Measurements from ENCODE around the gene ATRAID. TPM values are rescaled to one million over a fixed set of nuclear protein-coding genes. Genes with fewer than 3 reads are reported as not detected.

The ATRAID gene
- total RNA-seq, 1 donor from 2014 or later: 58.8 TPM

GRCh38 chr2:27222407-27222806, 10.6 kb downstream of the ATRAID start:
- H3K9me3 Mint-ChIP-seq (ENCODE audit: unreplicated experiment): no peaks in the 10 kb centered on the region
- no peak for TF ChIP-seq CTCF (IDR thresholded peaks at IDR 0.05; ENCODE audit: partially characterized antibody, unreplicated experiment)
- no peaks in the 10 kb centered on the region for H3K36me3 Mint-ChIP-seq (ENCODE audit: unreplicated experiment)
- peaks cover 9% of the 10 kb centered on the region for H3K27me3 Mint-ChIP-seq (ENCODE audit: unreplicated experiment)
- DNase-seq: no peak
- no peak overlapping the region for H3K27ac Mint-ChIP-seq (ENCODE audit: unreplicated experiment)
- peaks cover 5% of the 10 kb centered on the region for H3K4me1 Mint-ChIP-seq (ENCODE audit: low read depth, unreplicated experiment)
- no peak overlapping the region for H3K4me3 Mint-ChIP-seq (ENCODE audit: unreplicated experiment)

- no peaks in the 10 kb centered on the region for H3K36me3 Mint-ChIP-seq (ENCODE audit: unreplicated experiment)
- H3K27me3 Mint-ChIP-seq (ENCODE audit: unreplicated experiment): peaks cover 5% of the 10 kb centered on the region
- H3K27ac Mint-ChIP-seq (ENCODE audit: unreplicated experiment): no peak overlapping the region
- no peak for DNase-seq
- H3K9me3 Mint-ChIP-seq (ENCODE audit: unreplicated experiment): no peaks in the 10 kb centered on the region
- no peaks in the 10 kb centered on the region for H3K4me1 Mint-ChIP-seq (ENCODE audit: low read depth, unreplicated experiment)
- H3K4me3 Mint-ChIP-seq (ENCODE audit: unreplicated experiment): no peak overlapping the region
- no peak for TF ChIP-seq CTCF (IDR thresholded peaks at IDR 0.05; ENCODE audit: partially characterized antibody, unreplicated experiment)
Observed at GRCh38 chr2:27223416-27223815, 11.6 kb downstream of the ATRAID start.

GRCh38 chr2:27225526-27225925, 13.7 kb downstream of the ATRAID start:
- Mint-ChIP-seq H3K9me3 (ENCODE audit: unreplicated experiment) (no peaks in the 10 kb centered on the region), H3K4me1 (ENCODE audit: low read depth, unreplicated experiment) (no peaks in the 10 kb centered on the region), H3K36me3 (ENCODE audit: unreplicated experiment) (no peaks in the 10 kb centered on the region), H3K27ac (ENCODE audit: unreplicated experiment) (no peak overlapping the region), H3K27me3 (ENCODE audit: unreplicated experiment) (peaks cover 5% of the 10 kb centered on the region), H3K4me3 (ENCODE audit: unreplicated experiment) (no peak overlapping the region)
- no peak for TF ChIP-seq CTCF (IDR thresholded peaks at IDR 0.05; ENCODE audit: partially characterized antibody, unreplicated experiment)
- DNase-seq: no peak

GRCh38 chr2:27227501-27227900, 15.7 kb downstream of the ATRAID start:
- no peak for TF ChIP-seq CTCF (IDR thresholded peaks at IDR 0.05; ENCODE audit: partially characterized antibody, unreplicated experiment)
- no peak overlapping the region for H3K27ac Mint-ChIP-seq (ENCODE audit: unreplicated experiment)
- no peaks in the 10 kb centered on the region for H3K9me3 Mint-ChIP-seq (ENCODE audit: unreplicated experiment)
- no peaks in the 10 kb centered on the region for H3K4me1 Mint-ChIP-seq (ENCODE audit: low read depth, unreplicated experiment)
- DNase-seq: no peak
- peaks cover 5% of the 10 kb centered on the region for H3K27me3 Mint-ChIP-seq (ENCODE audit: unreplicated experiment)
- H3K4me3 Mint-ChIP-seq (ENCODE audit: unreplicated experiment): no peak overlapping the region
- no peaks in the 10 kb centered on the region for H3K36me3 Mint-ChIP-seq (ENCODE audit: unreplicated experiment)

GRCh38 chr2:27231921-27232320, 20.1 kb downstream of the ATRAID start:
- Mint-ChIP-seq H3K4me3 (ENCODE audit: unreplicated experiment) (no peak overlapping the region), H3K4me1 (ENCODE audit: low read depth, unreplicated experiment) (no peaks in the 10 kb centered on the region), H3K36me3 (ENCODE audit: unreplicated experiment) (peaks cover 13% of the 10 kb centered on the region), H3K27ac (ENCODE audit: unreplicated experiment) (no peak overlapping the region), H3K9me3 (ENCODE audit: unreplicated experiment) (peaks cover 2% of the 10 kb centered on the region), H3K27me3 (ENCODE audit: unreplicated experiment) (peaks cover 2% of the 10 kb centered on the region)
- no peak for DNase-seq
- no peak for TF ChIP-seq CTCF (IDR thresholded peaks at IDR 0.05; ENCODE audit: partially characterized antibody, unreplicated experiment)
